Naive B cell (primary cell): Measurements from ENCODE around the gene CPAMD8. TPM values are rescaled to one million over a fixed set of nuclear protein-coding genes. Genes with fewer than 3 reads are reported as not detected.
"Not testable (repeated sequence)": the region's sequence is repeated elsewhere in the genome, so short reads cannot be mapped to it uniquely, and the experiment has no call there.

ENCODE experiments used
- ATAC-seq, 2 donors: fragments of 150-1000 bp; cut with Tn5 transposase; 2 replicates each; pipeline ENCODE4 v1.10.0; 2021; ENCODE audit warnings: low read depth in 2 of 2, mild to moderate bottlenecking in 2 of 2, moderate library complexity in 2 of 2
- DNase-seq: peaks from one replicate; pipeline ENCODE4 v3.0.0; 2022
- H3K27ac Mint-ChIP-seq, 6 donors: one replicate each; pipeline ENCODE4 v1.8.0; 2020 to 2022; ENCODE audit warnings: mild to moderate bottlenecking in 6 of 6, mixed read lengths in 6 of 6, moderate library complexity in 5 of 6, inconsistent platforms in 2 of 6
- H3K27me3 Mint-ChIP-seq, 3 donors: one replicate each; pipeline ENCODE4 v1.8.0; 2021 to 2022; ENCODE audit warnings: mixed read lengths in 3 of 3, mild to moderate bottlenecking in 1 of 3
- H3K36me3 Mint-ChIP-seq, 2 donors: one replicate each; pipeline ENCODE4 v1.8.0; 2020 to 2022; ENCODE audit warnings: mixed read lengths in 2 of 2, inconsistent platforms in 1 of 2, mild to moderate bottlenecking in 1 of 2
- H3K4me1 Mint-ChIP-seq, 3 donors: one replicate each; pipeline ENCODE4 v1.8.0; 2020 to 2022; ENCODE audit warnings: mixed read lengths in 3 of 3, inconsistent platforms in 1 of 3, mild to moderate bottlenecking in 1 of 3, moderate library complexity in 1 of 3
- H3K4me3 Mint-ChIP-seq, 8 donors: one replicate each; pipeline ENCODE4 v1.8.0; 2020 to 2022; ENCODE audit warnings: mild to moderate bottlenecking in 8 of 8, mixed read lengths in 8 of 8, moderate library complexity in 8 of 8, inconsistent platforms in 2 of 8
- H3K9me3 Mint-ChIP-seq, 7 donors: one replicate each; pipeline ENCODE4 v1.8.0; 2020 to 2022; ENCODE audit warnings: mixed read lengths in 7 of 7, mild to moderate bottlenecking in 5 of 7, inconsistent platforms in 2 of 7, moderate library complexity in 1 of 7
- polyA plus RNA-seq, 6 donors: library from polyadenylated mRNA; unstranded; fragments of 300-500 nt; fragmentation: Illumina TruSeq; gene quantifications; one replicate each; pipeline ENCODE4 v1.2.3, GENCODE V29; 2021; ENCODE audit warnings: low read depth in 6 of 6

The CPAMD8 gene
- polyA plus RNA-seq, 6 donors from 2014 or later = 0.12 to 0.65 (median 0.35) TPM; not detected in 2

GRCh38 chr19:16946951-16947940 lies 79.4 kb downstream of the CPAMD8 start:
- no peaks in the 10 kb centered on the region for H3K36me3 Mint-ChIP-seq
- DNase-seq (no peak), ATAC-seq (no peak)
- H3K27me3 Mint-ChIP-seq = peaks cover 6 to 32% (median 23%) of the 10 kb centered on the region in 3 donors
- H3K4me1 Mint-ChIP-seq = no peaks in the 10 kb centered on the region
- no peak overlapping the region for H3K27ac Mint-ChIP-seq
- peaks cover 0 to 4% (median 0%) of the 10 kb centered on the region in 7 donors for H3K9me3 Mint-ChIP-seq
- no peak overlapping the region for H3K4me3 Mint-ChIP-seq

DNA sequence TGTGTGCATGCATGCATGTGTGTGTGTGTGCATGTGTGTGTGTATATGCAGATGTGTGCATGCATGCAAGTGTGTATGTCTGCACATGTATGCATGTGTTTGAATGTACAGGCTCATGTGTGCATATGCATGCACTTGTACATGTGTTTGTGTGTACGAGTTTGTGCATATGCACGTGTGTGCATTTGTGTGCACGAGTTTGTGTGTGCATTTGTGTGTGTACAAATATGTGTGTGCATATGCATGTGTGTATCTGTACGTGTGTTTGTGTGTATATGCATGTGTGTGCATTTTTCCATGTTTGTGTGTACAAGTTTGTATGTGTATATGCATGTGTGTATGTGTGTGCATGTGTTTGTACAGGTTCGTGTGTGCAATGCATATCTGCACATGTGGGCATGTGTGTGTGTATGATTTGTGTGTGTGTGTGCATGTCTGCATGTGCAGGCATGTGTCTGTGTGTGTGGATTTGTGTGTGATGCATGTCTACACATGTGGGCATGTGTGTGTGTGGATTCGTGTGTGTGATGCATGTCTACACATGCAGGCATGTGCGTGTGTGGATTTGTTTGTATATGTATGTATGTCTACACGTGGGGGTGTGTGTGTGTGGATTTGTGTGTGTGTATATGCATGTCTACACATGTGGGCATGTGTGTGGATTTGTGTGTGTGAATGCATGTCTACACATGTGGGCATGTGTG lies 80.7 kb downstream of the CPAMD8 start:
- Mint-ChIP-seq H3K4me3 (no peak overlapping the region), H3K27me3 (peaks cover 6 to 19% (median 15%) of the 10 kb centered on the region in 3 donors), H3K36me3 (no peaks in the 10 kb centered on the region)

DNA sequence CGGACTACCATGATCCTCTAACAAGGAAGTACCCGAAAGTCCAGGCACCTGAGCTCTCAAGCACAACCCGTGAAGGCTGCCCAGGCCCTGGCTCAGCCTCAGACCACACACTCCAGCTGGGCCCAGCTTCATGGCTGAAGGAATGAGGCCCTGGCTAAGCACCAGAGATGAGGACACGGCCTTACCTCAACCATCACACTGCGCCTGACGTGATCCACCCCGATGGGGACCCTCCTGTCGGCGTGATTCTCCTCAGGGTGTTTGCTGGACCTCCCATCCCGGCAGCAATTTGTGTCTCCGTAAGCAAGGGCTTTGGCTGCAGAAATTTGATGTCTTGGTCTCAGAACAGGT lies 81.3 kb downstream of the CPAMD8 start:
- no peak overlapping the region for H3K4me3 Mint-ChIP-seq
- DNase-seq (no peak), ATAC-seq (no peak)
- H3K36me3 Mint-ChIP-seq = no peaks in the 10 kb centered on the region
- H3K4me1 Mint-ChIP-seq = no peaks in the 10 kb centered on the region
- no peak overlapping the region for H3K27ac Mint-ChIP-seq
- H3K27me3 Mint-ChIP-seq = peaks cover 6 to 18% (median 15%) of the 10 kb centered on the region in 3 donors
- peaks cover 0 to 4% (median 0%) of the 10 kb centered on the region in 7 donors for H3K9me3 Mint-ChIP-seq

More for the DNA sequence above, 80.7 kb downstream of the CPAMD8 start:
- no peak for ATAC-seq
- no peaks in the 10 kb centered on the region for H3K4me1 Mint-ChIP-seq
- H3K27ac Mint-ChIP-seq = peak overlapping the region in 2 of 6 donors; percentile 15 to 76
- DNase-seq = no peak
- peaks cover 0 to 4% (median 0%) of the 10 kb centered on the region in 7 donors for H3K9me3 Mint-ChIP-seq

GRCh38 chr19:16944626-16945363 lies 81.8 kb downstream of the CPAMD8 start:
- ATAC-seq (no peak), DNase-seq (no peak)
- Mint-ChIP-seq H3K27me3 (peaks cover 6 to 17% (median 14%) of the 10 kb centered on the region in 3 donors), H3K36me3 (no peaks in the 10 kb centered on the region), H3K27ac (no peak overlapping the region), H3K4me3 (no peak overlapping the region), H3K9me3 (peaks cover 0 to 4% (median 0%) of the 10 kb centered on the region in 7 donors), H3K4me1 (no peaks in the 10 kb centered on the region)

GRCh38 chr19:16943942-16944625 lies 82.5 kb downstream of the CPAMD8 start:
- DNase-seq = no peak
- H3K9me3 Mint-ChIP-seq = peaks cover 0 to 4% (median 0%) of the 10 kb centered on the region in 7 donors
- ATAC-seq = no peak
- peak overlapping the region in 1 of 8 donors; percentile 74 for H3K4me3 Mint-ChIP-seq
- no peaks in the 10 kb centered on the region for H3K36me3 Mint-ChIP-seq
- H3K27ac Mint-ChIP-seq = no peak overlapping the region
- no peaks in the 10 kb centered on the region for H3K4me1 Mint-ChIP-seq
- H3K27me3 Mint-ChIP-seq = peaks cover 0 to 10% (median 7%) of the 10 kb centered on the region in 3 donors

GRCh38 chr19:16943090-16943489 lies 83.5 kb downstream of the CPAMD8 start:
- H3K27ac Mint-ChIP-seq, H3K9me3 Mint-ChIP-seq, H3K4me3 Mint-ChIP-seq, DNase-seq, H3K4me1 Mint-ChIP-seq, H3K27me3 Mint-ChIP-seq, H3K36me3 Mint-ChIP-seq, ATAC-seq: not testable (repeated sequence)

GRCh38 chr19:16942583-16942982 lies 84.0 kb downstream of the CPAMD8 start:
- Mint-ChIP-seq H3K9me3 (peaks cover 0 to 8% (median 2%) of the 10 kb centered on the region in 7 donors), H3K36me3 (no peaks in the 10 kb centered on the region), H3K27ac (peak overlapping the region in 2 of 6 donors; percentile 28 to 77), H3K4me1 (no peaks in the 10 kb centered on the region), H3K4me3 (no peak overlapping the region), H3K27me3 (peaks cover 0 to 8% (median 7%) of the 10 kb centered on the region in 3 donors)
- ATAC-seq (no peak), DNase-seq (no peak)

GRCh38 chr19:16940626-16941025 lies 86.0 kb downstream of the CPAMD8 start:
- H3K27me3 Mint-ChIP-seq = peaks cover 0 to 8% (median 7%) of the 10 kb centered on the region in 3 donors
- DNase-seq = no peak
- H3K36me3 Mint-ChIP-seq = peaks cover 0 to 1% of the 10 kb centered on the region in 2 donors
- ATAC-seq = no peak
- H3K27ac Mint-ChIP-seq = peak overlapping the region in 1 of 6 donors; percentile 8
- no peaks in the 10 kb centered on the region for H3K4me1 Mint-ChIP-seq
- peaks cover 4 to 16% (median 9%) of the 10 kb centered on the region in 7 donors for H3K9me3 Mint-ChIP-seq
- H3K4me3 Mint-ChIP-seq = peak overlapping the region in 1 of 8 donors; percentile 41

DNA sequence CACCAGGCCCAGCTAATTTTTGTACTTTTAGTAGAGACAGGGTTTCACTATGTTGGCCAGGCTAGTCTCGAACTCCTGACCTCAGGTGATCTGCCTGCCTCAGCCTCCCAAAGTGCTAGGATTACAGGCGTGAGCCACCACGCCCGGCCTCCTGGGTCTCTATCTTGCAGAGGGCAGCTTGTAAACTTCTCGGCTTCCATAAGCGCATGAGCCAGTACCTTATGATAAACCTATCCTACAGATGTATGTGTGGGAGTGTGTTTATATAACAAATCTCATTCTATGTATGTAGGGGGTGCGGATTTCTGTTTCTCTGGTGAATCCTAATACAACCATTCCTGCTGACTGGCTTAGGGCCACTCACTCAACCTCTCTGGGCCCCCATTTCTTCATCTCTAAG lies 86.5 kb downstream of the CPAMD8 start:
- not testable (repeated sequence) for H3K4me3 Mint-ChIP-seq, DNase-seq, H3K27ac Mint-ChIP-seq, H3K27me3 Mint-ChIP-seq, H3K36me3 Mint-ChIP-seq, H3K4me1 Mint-ChIP-seq, ATAC-seq
- peaks cover 9 to 21% (median 14%) of the 10 kb centered on the region in 7 donors for H3K9me3 Mint-ChIP-seq

- H3K4me3 Mint-ChIP-seq = no peak overlapping the region
- H3K27ac Mint-ChIP-seq = no peak overlapping the region
- H3K36me3 Mint-ChIP-seq = peaks cover 5 to 13% of the 10 kb centered on the region in 2 donors
- DNase-seq (no peak), ATAC-seq (no peak)
- peaks cover 18 to 36% (median 31%) of the 10 kb centered on the region in 7 donors for H3K9me3 Mint-ChIP-seq
- no peaks in the 10 kb centered on the region for H3K4me1 Mint-ChIP-seq
- H3K27me3 Mint-ChIP-seq = peaks cover 0 to 8% (median 7%) of the 10 kb centered on the region in 3 donors
Measured at GRCh38 chr19:16938211-16938610, 88.4 kb downstream of the CPAMD8 start.

GRCh38 chr19:16937796-16938195 lies 88.8 kb downstream of the CPAMD8 start:
- not testable (repeated sequence) for H3K4me1 Mint-ChIP-seq, H3K27me3 Mint-ChIP-seq, H3K27ac Mint-ChIP-seq, ATAC-seq, DNase-seq
- Mint-ChIP-seq H3K36me3 (peaks cover 5 to 13% of the 10 kb centered on the region in 2 donors), H3K4me3 (peak overlapping the region in 1 of 8 donors; percentile 22), H3K9me3 (peaks cover 18 to 38% (median 34%) of the 10 kb centered on the region in 7 donors)

- Mint-ChIP-seq H3K4me1 (no peaks in the 10 kb centered on the region), H3K4me3 (no peak overlapping the region), H3K36me3 (peaks cover 5 to 13% of the 10 kb centered on the region in 2 donors), H3K27me3 (peaks cover 0 to 8% (median 7%) of the 10 kb centered on the region in 3 donors), H3K27ac (no peak overlapping the region), H3K9me3 (peaks cover 21 to 46% (median 36%) of the 10 kb centered on the region in 7 donors)
- DNase-seq = no peak
- no peak for ATAC-seq
Measured at GRCh38 chr19:16936901-16937300, 89.7 kb downstream of the CPAMD8 start.
